Stimulated activated CD8-positive, alpha-beta memory T cell treated with anti-CD3 and anti-CD28 coated beads, Interleukin-15, amount 100 ng/mL, for 1 hour (primary cell): Measurements from ENCODE around the gene MAGIX.
"Not testable (repeated sequence)": the region's sequence is repeated elsewhere in the genome, so short reads cannot be mapped to it uniquely, and the experiment has no call there.

ENCODE experiments used
- DNase-seq: peaks from one replicate; pipeline ENCODE4 v3.0.0-alpha.2; 2020; ENCODE audit warnings: low read depth

Gene MAGIX

GRCh38 chrX:49160908-49161307, 1.6 kb upstream of the MAGIX start:
- DNase-seq = no peak

DNA sequence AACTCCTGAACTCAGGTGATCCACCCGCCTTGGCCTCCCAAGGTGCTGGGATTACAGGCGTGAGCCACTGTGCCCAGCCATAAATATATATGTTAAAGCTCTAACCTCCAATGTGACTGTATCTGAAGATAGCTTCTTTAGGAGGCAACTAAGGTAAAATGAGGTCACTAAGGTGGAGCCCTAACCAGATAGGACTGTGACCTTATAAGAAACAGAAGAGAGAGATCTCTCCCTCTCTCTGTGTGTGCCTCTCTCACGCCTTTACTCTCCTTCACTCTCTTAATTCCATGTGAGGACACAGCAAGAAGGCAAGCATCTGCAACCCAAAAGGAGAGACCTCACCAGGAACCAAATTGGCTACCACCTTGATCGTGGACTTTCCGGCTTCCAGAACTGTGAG, 926 bp upstream of the MAGIX start:
- DNase-seq = no peak

GRCh38 chrX:49163555-49164419, 1.2 kb downstream of the MAGIX start:
- peak; percentile 55 for DNase-seq

GRCh38 chrX:49164589-49165360, 2.2 kb downstream of the MAGIX start:
- no peak for DNase-seq

DNA sequence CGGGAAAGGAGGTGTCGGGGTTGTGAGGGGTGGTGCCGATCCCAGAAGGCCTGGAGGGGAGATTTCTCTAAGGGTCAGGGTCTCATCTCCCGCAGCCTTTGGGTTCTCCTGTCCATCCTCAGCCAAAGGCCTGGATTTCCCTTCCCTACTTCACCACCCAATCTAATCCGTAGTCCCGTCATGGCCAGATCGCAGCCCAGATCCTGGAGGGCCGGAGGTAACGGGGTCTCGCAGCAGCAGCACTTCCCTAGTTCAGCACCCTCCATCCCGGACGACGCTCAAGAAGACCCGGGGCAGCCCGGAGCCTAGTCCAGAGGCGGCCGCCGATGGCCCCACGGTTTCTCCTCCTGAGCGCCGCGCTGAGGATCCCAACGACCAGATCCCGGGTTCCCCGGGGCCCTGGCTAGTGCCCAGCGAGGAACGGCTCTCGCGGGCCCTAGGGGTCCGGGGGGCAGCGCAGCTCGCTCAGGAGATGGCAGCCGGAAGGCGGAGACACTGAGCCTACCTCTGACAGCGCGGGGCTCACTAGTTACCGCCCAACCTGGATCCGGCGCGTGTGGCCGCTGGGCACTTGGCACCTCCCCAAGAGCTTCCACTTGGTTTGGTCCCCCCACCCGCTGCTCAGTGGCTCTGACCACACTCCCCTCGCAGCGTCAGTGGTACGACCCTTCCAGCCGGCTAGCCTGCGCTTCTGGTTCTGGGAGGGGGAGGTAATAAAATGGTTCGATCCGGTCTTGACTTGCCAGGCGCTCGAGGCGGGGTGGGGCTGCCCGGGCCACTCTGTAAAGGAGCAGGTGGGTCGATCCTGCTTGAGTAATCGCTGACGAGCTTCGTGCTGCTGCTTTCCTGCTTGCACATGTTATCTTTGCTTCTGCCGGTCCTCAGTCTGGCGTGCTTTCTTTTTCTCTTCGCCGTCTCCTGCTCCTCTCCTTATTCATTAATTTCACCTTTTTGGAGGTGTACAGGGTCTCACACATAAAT, 3.6 kb downstream of the MAGIX start:
- DNase-seq = no peak

- DNase-seq = no peak
Observed at GRCh38 chrX:49166914-49167739, 4.6 kb downstream of the MAGIX start.

- DNase-seq = no peak
Observed at GRCh38 chrX:49167740-49168108, 5.2 kb downstream of the MAGIX start.

DNA sequence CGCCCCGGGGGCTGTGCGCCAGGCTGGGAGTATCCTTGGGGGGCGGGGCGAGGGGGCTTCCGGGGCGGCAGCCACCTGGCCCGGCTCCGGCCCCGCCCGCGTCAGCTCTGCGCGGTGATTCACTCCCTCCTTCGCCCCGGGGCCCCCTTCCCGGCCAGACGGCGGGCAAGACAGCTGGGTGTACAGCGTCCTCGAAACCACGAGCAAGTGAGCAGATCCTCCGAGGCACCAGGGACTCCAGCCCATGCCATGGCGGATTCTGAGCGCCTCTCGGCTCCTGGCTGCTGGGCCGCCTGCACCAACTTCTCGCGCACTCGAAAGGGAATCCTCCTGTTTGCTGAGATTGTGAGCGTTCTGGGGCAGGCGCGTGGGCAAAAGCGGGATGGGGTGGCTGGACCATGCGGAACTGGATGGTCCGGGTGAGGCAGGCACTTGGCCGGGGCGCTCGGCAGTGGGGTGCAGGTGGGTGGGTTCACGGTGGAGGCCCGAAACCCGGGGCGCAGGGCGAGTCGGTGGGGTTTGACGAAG, 9.3 kb downstream of the MAGIX start, which contains the start of gene PLP2:
PLP2 (plus strand) TSS at position 147 of the 528 bp plus-strand sequence; CDS start at position 250, 103 bp downstream.
- peak; percentile 49 for DNase-seq

GRCh38 chrX:49172280-49172780, 9.8 kb downstream of the MAGIX start:
- no peak for DNase-seq

DNA sequence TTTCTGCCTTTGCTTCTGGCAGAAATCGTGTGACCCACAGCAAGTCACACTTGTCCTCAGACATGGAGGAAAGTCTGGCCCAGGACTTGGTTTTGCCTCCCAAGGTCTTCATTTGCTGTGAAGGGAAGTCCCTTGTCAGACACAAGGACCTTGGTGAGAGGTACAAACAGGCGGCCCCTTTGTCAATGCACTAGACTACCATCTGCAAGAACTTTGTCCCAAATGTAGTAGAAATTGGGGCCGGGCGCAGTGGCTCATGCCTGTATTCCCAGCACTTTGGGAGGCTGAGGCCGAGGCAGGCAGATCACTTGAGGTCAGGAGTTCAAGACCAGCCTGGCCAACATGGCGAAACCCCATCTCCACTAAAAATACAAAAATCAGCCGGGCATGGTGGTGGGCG, 11.0 kb downstream of the MAGIX start:
- DNase-seq = not testable (repeated sequence)

DNA sequence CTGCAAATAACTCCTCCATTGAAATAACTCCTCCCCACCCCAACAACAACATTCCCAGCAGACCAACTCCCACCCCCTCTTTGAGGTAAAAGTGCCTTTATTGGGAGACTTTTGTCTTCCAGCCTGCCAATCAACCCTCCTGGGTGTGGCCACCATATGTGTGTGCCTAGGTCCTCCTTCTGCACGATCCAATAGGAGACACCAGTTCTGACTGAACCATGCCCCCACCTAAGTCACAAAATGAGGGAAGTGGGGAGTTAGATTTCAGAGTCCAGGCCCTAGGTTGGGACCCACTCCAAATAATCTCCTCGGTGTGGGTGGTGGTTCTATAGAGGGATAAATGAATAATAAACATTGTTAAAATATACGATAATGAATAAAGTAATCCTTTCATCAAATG, 12.2 kb downstream of the MAGIX start:
- no peak for DNase-seq

DNA sequence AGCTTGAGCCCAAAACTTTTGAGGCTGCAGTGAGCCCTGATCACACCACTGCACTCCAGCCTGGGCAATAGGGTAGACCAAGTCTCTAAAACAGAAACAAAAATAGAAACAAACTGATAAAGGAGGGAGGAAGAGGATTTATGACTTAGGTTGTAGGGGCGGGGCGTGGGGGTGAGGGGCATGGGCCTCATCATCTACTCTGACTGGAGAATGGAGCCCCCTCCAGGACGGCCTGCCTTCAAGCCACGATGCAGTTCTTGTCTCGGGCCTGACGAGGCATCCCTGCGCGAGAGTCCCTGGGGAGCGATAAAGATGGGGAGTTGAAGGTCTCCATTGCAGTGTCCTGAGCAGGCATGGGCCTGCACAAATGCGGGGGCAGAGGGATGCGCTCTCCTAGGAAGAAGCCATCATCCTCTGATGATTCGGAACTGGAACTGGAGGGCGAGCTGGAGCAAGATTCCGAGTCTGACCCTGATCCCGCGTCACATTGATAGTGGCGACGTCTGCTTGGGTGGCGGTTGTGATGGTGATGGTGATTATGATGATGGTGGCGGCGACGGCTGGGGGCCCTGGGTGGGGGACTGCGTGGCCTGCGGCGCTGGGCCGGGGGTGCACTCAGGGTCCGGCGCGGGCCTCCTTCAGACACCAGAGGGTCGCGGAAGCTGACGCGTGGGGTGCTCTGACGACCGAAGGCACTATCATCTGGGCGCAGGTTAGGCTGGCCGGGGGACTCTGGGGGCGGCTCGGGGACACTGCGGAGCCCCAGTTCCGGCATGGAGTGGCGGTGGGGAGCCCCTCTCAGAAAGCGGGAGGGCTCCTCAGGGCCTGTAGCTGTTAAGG, 13.1 kb downstream of the MAGIX start:
- no peak for DNase-seq

DNA sequence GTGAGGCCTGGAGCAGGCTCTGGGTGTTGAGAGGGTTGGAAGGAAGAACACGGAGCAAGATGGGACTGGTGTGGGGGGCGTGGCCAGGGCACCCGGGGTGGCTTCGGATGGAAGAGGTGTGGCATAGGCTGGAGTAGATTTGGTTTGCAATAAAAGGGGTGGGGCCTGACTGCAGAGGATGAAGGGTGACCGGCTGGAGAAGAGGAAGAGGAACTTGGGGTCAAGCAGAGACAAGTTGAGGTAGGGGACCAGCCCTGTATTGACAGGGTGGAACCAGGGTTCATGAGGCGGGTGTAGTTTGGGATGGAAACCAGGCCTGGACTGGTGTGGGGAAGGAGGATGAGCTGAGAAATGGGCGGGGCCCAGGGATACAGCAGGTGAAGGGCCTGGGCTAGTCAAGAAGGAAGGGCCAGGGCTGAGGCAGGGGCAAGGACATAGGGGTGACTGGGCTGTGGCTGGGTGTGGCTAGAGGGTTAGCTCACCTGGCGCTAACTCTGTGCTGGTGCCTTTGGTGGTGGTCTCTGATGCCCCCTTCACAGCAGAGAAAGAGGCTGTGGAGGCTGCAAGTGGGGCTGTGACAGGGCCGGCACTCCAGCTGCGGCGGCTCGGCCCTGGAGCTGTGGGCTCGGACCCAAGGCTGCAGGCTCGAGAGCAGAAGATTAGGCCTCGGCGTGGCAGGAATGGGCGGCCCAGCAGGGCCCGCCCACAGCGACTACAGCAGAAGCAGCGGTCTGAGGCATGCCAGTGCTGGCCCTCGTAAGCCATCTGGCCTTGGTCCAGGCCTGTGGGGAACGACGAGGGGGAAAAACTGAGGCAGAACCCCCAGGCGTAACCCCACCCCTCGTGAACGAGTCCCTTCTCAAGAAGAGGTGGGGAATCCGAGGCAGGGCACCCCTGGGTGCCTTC, 14.1 kb downstream of the MAGIX start:
- DNase-seq = no peak

- no peak for DNase-seq
Observed at GRCh38 chrX:49177338-49177833, 14.8 kb downstream of the MAGIX start.

- no peak for DNase-seq
Observed at GRCh38 chrX:49177873-49178480, 15.4 kb downstream of the MAGIX start.

GRCh38 chrX:49178537-49178936, 16.0 kb downstream of the MAGIX start:
- no peak for DNase-seq

DNA sequence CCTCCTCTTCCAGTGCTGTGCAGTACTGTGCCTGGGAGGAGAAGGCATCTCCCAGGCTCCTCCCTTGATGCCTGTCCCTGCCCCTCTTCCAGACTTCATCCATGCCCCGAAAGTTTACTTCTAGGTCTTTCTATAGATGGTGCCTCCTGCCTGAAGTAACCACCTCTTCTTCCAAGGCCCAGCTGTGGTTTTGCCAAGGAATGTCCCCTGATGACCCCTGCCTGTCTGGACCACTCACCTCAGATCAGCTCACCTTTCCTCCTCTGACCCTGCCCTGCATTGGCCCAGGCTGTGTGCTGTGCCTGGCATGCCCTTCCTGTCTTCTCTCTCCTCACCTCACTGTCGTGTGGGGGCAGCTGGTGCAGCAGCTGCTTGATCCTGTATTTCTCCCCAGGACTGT, 16.8 kb downstream of the MAGIX start:
- no peak for DNase-seq

DNA sequence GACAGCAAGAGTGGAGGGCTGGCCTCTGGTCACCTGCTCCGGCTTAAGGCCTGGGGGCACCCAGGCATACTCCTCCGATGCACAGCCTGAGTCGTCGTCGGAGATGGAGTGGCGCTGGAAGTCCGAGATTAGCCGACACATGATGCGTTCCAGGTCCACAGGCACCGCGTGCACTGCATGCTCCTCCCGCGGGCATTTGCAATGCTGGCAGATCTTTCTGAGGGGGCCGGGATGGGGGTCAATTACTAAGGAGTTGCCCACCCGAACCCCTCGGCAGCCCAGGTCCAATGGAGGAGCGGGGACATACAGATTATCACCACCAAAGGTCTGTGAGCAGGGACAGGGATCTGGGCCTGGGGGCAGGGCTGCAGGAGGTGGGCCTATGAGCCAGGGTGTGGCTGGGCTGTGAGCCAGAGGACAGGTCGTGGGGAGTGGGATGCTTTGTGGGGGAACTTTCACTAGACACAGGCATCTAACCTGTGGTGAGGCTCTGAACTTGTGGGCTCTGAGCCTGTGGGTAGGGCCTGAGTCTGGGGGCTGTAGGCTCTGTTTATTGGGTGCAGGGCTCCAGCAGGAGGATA, 21.2 kb downstream of the MAGIX start:
- no peak for DNase-seq
